GM12874 (cell line): ENCODE results near the gene KRT1.

Source experiments
- TF ChIP-seq, protein P1 (sequence below): IDR thresholded peaks from 2 replicates; pipeline ENCODE4 v1.5.1; 2011; ENCODE audit warnings: low read depth, mild to moderate bottlenecking, control low read depth, low read length, moderate library complexity; ENCODE audit not compliant: insufficient read depth

The KRT1 gene

GRCh38 chr12:52629281-52630007 is 50.8 kb downstream of the KRT1 start:
- TF ChIP-seq, protein P1, sequence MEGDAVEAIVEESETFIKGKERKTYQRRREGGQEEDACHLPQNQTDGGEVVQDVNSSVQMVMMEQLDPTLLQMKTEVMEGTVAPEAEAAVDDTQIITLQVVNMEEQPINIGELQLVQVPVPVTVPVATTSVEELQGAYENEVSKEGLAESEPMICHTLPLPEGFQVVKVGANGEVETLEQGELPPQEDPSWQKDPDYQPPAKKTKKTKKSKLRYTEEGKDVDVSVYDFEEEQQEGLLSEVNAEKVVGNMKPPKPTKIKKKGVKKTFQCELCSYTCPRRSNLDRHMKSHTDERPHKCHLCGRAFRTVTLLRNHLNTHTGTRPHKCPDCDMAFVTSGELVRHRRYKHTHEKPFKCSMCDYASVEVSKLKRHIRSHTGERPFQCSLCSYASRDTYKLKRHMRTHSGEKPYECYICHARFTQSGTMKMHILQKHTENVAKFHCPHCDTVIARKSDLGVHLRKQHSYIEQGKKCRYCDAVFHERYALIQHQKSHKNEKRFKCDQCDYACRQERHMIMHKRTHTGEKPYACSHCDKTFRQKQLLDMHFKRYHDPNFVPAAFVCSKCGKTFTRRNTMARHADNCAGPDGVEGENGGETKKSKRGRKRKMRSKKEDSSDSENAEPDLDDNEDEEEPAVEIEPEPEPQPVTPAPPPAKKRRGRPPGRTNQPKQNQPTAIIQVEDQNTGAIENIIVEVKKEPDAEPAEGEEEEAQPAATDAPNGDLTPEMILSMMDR, result no peak

- TF ChIP-seq, protein P1, result no peak
These were observed 51.4 kb downstream of the KRT1 start for GRCh38 chr12:52628841-52629240.

DNA sequence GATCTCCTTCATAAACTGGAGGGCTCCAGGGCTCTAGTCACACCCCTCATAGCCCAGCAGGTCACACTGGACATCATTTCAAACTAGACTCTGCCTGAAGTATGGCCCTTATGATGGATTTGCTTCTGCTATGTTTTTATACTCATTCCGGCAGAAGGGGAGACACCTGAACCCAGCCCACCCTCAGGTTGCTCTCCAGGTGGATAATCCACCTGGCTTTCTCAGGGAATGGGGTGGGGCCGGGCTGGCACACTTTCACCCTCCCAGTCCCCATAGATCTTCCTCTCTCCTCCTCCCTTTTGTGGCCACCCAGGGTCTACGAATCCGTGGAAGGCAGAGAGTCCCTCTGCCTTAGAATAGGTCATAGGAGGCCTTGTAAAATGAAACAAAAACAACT is 52.1 kb downstream of the KRT1 start:
- TF ChIP-seq, protein P1, result no peak

GRCh38 chr12:52627395-52628110 is 52.7 kb downstream of the KRT1 start:
- TF ChIP-seq, protein P1, result no peak
